ENCODE measurements around the gene FAM241B. TPM values are rescaled to one million over a fixed set of nuclear protein-coding genes. Genes with fewer than 3 reads are reported as not detected.

Gene FAM241B
- total RNA-seq, 4 donors from 2014 or later, result 0.34 to 1.9 (median 1.3) TPM

GRCh38 chr10:69668721-69669120 lies 38.7 kb downstream of the FAM241B start:
- WGBS, 2 donors, result 78 to 84% methylated on average over 5 of the region's 5 CpGs
- no peak overlapping the region for H3K4me3 ChIP-seq (ENCODE audit: low read depth, poor library complexity, severe bottlenecking)
- no peak for DNase-seq (ENCODE audit: low spot score in 2 of 2)
- intact Hi-C loops (cut with DNase I; ENCODE audit: low total_unique reads), result no loop called here
- TF ChIP-seq, protein P1, sequence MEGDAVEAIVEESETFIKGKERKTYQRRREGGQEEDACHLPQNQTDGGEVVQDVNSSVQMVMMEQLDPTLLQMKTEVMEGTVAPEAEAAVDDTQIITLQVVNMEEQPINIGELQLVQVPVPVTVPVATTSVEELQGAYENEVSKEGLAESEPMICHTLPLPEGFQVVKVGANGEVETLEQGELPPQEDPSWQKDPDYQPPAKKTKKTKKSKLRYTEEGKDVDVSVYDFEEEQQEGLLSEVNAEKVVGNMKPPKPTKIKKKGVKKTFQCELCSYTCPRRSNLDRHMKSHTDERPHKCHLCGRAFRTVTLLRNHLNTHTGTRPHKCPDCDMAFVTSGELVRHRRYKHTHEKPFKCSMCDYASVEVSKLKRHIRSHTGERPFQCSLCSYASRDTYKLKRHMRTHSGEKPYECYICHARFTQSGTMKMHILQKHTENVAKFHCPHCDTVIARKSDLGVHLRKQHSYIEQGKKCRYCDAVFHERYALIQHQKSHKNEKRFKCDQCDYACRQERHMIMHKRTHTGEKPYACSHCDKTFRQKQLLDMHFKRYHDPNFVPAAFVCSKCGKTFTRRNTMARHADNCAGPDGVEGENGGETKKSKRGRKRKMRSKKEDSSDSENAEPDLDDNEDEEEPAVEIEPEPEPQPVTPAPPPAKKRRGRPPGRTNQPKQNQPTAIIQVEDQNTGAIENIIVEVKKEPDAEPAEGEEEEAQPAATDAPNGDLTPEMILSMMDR (IDR thresholded peaks at IDR 0.05), result no peak
- TF ChIP-seq POLR2A (IDR thresholded peaks at IDR 0.05), result no peak

DNA sequence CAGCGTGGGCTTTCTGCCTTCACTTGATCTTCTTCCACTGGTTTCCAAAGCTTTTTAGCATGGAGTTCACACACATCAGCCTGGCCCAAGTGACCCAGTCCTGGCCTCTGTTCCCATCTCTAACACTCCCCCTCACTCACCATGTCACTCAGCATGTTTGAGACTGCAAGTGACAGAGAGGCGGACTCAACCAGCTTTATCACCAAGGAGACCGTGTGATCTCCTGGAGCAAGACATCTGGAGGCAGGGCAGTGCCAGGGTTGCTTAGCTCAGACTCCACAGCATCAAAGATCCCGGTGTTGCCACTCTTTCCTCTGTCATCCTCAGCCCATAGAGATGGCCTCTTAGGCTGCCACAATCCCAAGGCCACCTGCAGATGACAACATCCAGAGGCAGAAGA lies 39.4 kb downstream of the FAM241B start:
- WGBS, 2 donors, result 64 to 79% methylated on average over 4 of the region's 4 CpGs
- intact Hi-C loops (cut with DNase I; ENCODE audit: low total_unique reads), result no loop called here
- TF ChIP-seq POLR2A (IDR thresholded peaks at IDR 0.05), result no peak
- TF ChIP-seq, protein P1 (IDR thresholded peaks at IDR 0.05), result no peak
- H3K4me3 ChIP-seq (ENCODE audit: low read depth, poor library complexity, severe bottlenecking), result no peak overlapping the region
- no peak for DNase-seq (ENCODE audit: low spot score in 2 of 2)

- WGBS, 2 donors, result 69 to 74% methylated on average over 3 of the region's 3 CpGs
- no peak for DNase-seq (ENCODE audit: low spot score in 2 of 2)
- TF ChIP-seq, protein P1 (IDR thresholded peaks at IDR 0.05), result no peak
- no peak for TF ChIP-seq POLR2A (IDR thresholded peaks at IDR 0.05)
Observed at GRCh38 chr10:69673521-69673920, 43.5 kb downstream of the FAM241B start.

GRCh38 chr10:69674786-69675185 lies 44.7 kb downstream of the FAM241B start:
- 87 to 88% methylated on average over 2 of the region's 2 CpGs for WGBS, 2 donors

More at GRCh38 chr10:69673521-69673920, 43.5 kb downstream of the FAM241B start:
- no peak overlapping the region for H3K4me3 ChIP-seq (ENCODE audit: low read depth, poor library complexity, severe bottlenecking)
- intact Hi-C loops (cut with DNase I; ENCODE audit: low total_unique reads), result no loop called here

DNA sequence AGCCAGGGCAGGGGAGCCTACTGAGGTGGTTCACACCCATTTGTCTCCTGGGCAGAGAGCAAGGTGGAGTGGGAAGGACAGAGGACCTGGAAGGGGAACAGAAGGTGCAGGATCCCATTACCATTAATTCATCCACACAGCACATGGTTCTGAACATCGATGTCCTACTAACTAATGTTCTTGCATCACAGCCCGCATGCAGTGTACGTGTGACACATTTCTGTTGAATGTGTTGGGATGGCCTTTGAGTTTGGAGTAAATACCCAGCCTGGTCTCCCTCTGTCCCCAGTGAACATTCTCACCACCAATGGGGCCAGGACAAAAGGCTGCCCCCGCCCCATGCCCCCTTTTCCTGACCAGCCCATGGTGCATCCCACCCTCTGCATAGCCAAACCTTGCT lies 46.3 kb downstream of the FAM241B start:
- intact Hi-C loops (cut with DNase I; ENCODE audit: low total_unique reads), result no loop called here
- DNase-seq (ENCODE audit: low spot score in 2 of 2), result no peak
- WGBS, 2 donors, result 83 to 98% methylated on average over 4 of the region's 4 CpGs
- no peak overlapping the region for H3K4me3 ChIP-seq (ENCODE audit: low read depth, poor library complexity, severe bottlenecking)
- TF ChIP-seq, protein P1 (IDR thresholded peaks at IDR 0.05), result no peak
- TF ChIP-seq POLR2A (IDR thresholded peaks at IDR 0.05), result no peak

More at GRCh38 chr10:69674786-69675185, 44.7 kb downstream of the FAM241B start:
- DNase-seq (ENCODE audit: low spot score in 2 of 2), result no peak
- intact Hi-C loops (cut with DNase I; ENCODE audit: low total_unique reads), result no loop called here
- H3K4me3 ChIP-seq (ENCODE audit: low read depth, poor library complexity, severe bottlenecking), result no peak overlapping the region
- TF ChIP-seq, protein P1 (IDR thresholded peaks at IDR 0.05), result no peak
- TF ChIP-seq POLR2A (IDR thresholded peaks at IDR 0.05), result no peak

GRCh38 chr10:69677985-69678654 lies 48.1 kb downstream of the FAM241B start:
- TF ChIP-seq, protein P1 (IDR thresholded peaks at IDR 0.05), result no peak
- TF ChIP-seq POLR2A (IDR thresholded peaks at IDR 0.05), result no peak
- intact Hi-C loops (cut with DNase I; ENCODE audit: low total_unique reads), result no loop called here
- 42 to 50% methylated on average over 20 of the region's 20 CpGs for WGBS, 2 donors
- no peak overlapping the region for H3K4me3 ChIP-seq (ENCODE audit: low read depth, poor library complexity, severe bottlenecking)
- DNase-seq (ENCODE audit: low spot score in 2 of 2), result no peak

Measured in lower leg skin (tissue), 4 donors.